Ascending aorta (tissue), 2 donors: ENCODE measurements around the gene C11orf98. TPM values are rescaled to one million over a fixed set of nuclear protein-coding genes. Genes with fewer than 3 reads are reported as not detected.
"Not testable (repeated sequence)": the region's sequence is repeated elsewhere in the genome, so short reads cannot be mapped to it uniquely, and the experiment has no call there.

Experiments
- DNase-seq, 2 donors: peaks; one replicate each; pipeline ENCODE4 v3.0.0-alpha.2; 2019; ENCODE audit warnings: low spot score in 2 of 2
- H3K27ac ChIP-seq, 2 donors: fragments of 200-600 bp; sonication (generic); one replicate each; pipeline ENCODE4 v1.5.1; 2016 to 2017; ENCODE audit warnings: mild to moderate bottlenecking in 1 of 2
- H3K27me3 ChIP-seq: fragments of 200-600 bp; sonication (generic); one replicate; pipeline ENCODE4 v1.5.1; 2017
- H3K36me3 ChIP-seq, 2 donors: fragments of 200-600 bp; sonication (generic); one replicate each; pipeline ENCODE4 v1.5.1; 2016
- H3K4me1 ChIP-seq, 2 donors: fragments of 200-600 bp; sonication (generic); one replicate each; pipeline ENCODE4 v1.5.1; 2016 to 2017; ENCODE audit warnings: mild to moderate bottlenecking in 1 of 2
- H3K4me3 ChIP-seq, 2 donors: fragments of 200-600 bp; sonication (generic); one replicate each; pipeline ENCODE4 v1.5.1; 2016 to 2017; ENCODE audit warnings: mild to moderate bottlenecking in 1 of 2
- H3K9me3 ChIP-seq, 2 donors: fragments of 200-600 bp; sonication (generic); one replicate each; pipeline ENCODE4 v1.5.1; 2016
- CTCF ChIP-seq, 3 experiments: fragments of 200-600 bp in 2 of 3; fragments of 450-650 bp in 1 of 3; sonication (generic) in 2 of 3; IDR thresholded peaks; one replicate each; pipeline ENCODE4 v1.5.1; 2016 to 2019; ENCODE audit warnings: antibody characterized with exemption in 3 of 3, mild to moderate bottlenecking in 1 of 3, moderate library complexity in 1 of 3
- intact Hi-C: fragments of 100-400 bp; cut with DNase I; formaldehyde crosslinking; loops from one replicate; pipeline ENCODE4 v1.15.1; 2023
- total RNA-seq: library from RNA; depleted of rRNA; stranded (reverse); fragments of >200 nt; gene quantifications from one replicate; pipeline ENCODE4 v1.1.0, GENCODE V29; 2016

The C11orf98 gene
- total RNA-seq, 1 donor from 2014 or later = 49.8 TPM

GRCh38 chr11:62632492-62632891, 32.5 kb downstream of the C11orf98 start:
- H3K36me3 ChIP-seq = peaks cover 90 to 97% of the 10 kb centered on the region in 2 donors
- H3K27me3 ChIP-seq = no peaks in the 10 kb centered on the region
- H3K27ac ChIP-seq = no peak overlapping the region
- intact Hi-C loops = no loop called here
- no peaks in the 10 kb centered on the region for H3K9me3 ChIP-seq
- H3K4me1 ChIP-seq = no peaks in the 10 kb centered on the region
- no peak for DNase-seq
- TF ChIP-seq CTCF (IDR thresholded peaks at IDR 0.05) = no peak
- H3K4me3 ChIP-seq = no peak overlapping the region

- Histone ChIP-seq H3K4me3 (no peak overlapping the region), H3K36me3 (peaks cover 69 to 79% of the 10 kb centered on the region in 2 donors), H3K9me3 (no peaks in the 10 kb centered on the region), H3K4me1 (no peaks in the 10 kb centered on the region), H3K27ac (no peak overlapping the region), H3K27me3 (no peaks in the 10 kb centered on the region)
- intact Hi-C loops = no loop called here
- DNase-seq = no peak
- no peak for TF ChIP-seq CTCF (IDR thresholded peaks at IDR 0.05)
Measured at GRCh38 chr11:62627713-62628112, 37.3 kb downstream of the C11orf98 start.

GRCh38 chr11:62622476-62623089, 42.4 kb downstream of the C11orf98 start:
- no peaks in the 10 kb centered on the region for H3K9me3 ChIP-seq
- H3K27ac ChIP-seq = peak overlapping the region; percentile 67 to 92
- no peak for TF ChIP-seq CTCF (IDR thresholded peaks at IDR 0.05)
- peaks cover 4 to 10% of the 10 kb centered on the region in 2 donors for H3K4me1 ChIP-seq
- DNase-seq = no peak
- H3K36me3 ChIP-seq = peaks cover 24 to 32% of the 10 kb centered on the region in 2 donors
- H3K27me3 ChIP-seq = no peaks in the 10 kb centered on the region
- intact Hi-C loops = loop anchor here (1.0 to 2.0 kb wide), 2 partner anchors 24 to 30 kb away; partner anchors contain the start of gene GANAB
- H3K4me3 ChIP-seq = peak overlapping the region; percentile 69 to 93

GRCh38 chr11:62621567-62622470, 43.2 kb downstream of the C11orf98 start, which contains the start of gene B3GAT3:
TSS of gene B3GAT3 (minus strand) at chr11:62621986. CDS start at chr11:62621947, 39 bp downstream.
- peak; percentile 92 to 99 for DNase-seq
- Histone ChIP-seq H3K9me3 (no peaks in the 10 kb centered on the region), H3K27ac (peak within 1 kb of the TSS; percentile 67 to 92), H3K36me3 (peaks cover 19 to 31% of the 10 kb centered on the region in 2 donors), H3K4me1 (peaks cover 4 to 10% of the 10 kb centered on the region in 2 donors), H3K4me3 (peak within 1 kb of the TSS; percentile 69 to 93), H3K27me3 (no peaks in the 10 kb centered on the region)
- TF ChIP-seq CTCF (IDR thresholded peaks at IDR 0.05) = peak in 1 of 3 experiments; percentile 1
- intact Hi-C loops = loop anchor here (1.0 to 2.0 kb wide), 5 partner anchors 9 to 105 kb away; partner anchors contain the start of genes GANAB, HNRNPUL2 and ROM1

- intact Hi-C loops = loop anchor here (1.0 to 2.0 kb wide), 3 partner anchors 8 to 106 kb away; partner anchors contain the start of genes HNRNPUL2 and ROM1
- peak overlapping the region; percentile 67 to 92 for H3K27ac ChIP-seq
Measured at GRCh38 chr11:62621027-62621566, 43.9 kb downstream of the C11orf98 start.

GRCh38 chr11:62616957-62617356, 48.1 kb downstream of the C11orf98 start:
- H3K4me3 ChIP-seq, intact Hi-C loops, H3K9me3 ChIP-seq, H3K27ac ChIP-seq, DNase-seq, H3K27me3 ChIP-seq: not testable (repeated sequence)
- Histone ChIP-seq H3K4me1 (peaks cover 4 to 15% of the 10 kb centered on the region in 2 donors), H3K36me3 (peaks cover 14 to 25% of the 10 kb centered on the region in 2 donors)

More at GRCh38 chr11:62621027-62621566, 43.9 kb downstream of the C11orf98 start:
- no peak for TF ChIP-seq CTCF (IDR thresholded peaks at IDR 0.05)
- no peak for DNase-seq
- Histone ChIP-seq H3K4me1 (peaks cover 4 to 10% of the 10 kb centered on the region in 2 donors), H3K9me3 (no peaks in the 10 kb centered on the region), H3K4me3 (peak overlapping the region; percentile 69 to 93), H3K36me3 (peaks cover 19 to 31% of the 10 kb centered on the region in 2 donors), H3K27me3 (no peaks in the 10 kb centered on the region)
